Hematopoietic multipotent progenitor cell treated with erythropoietin and hydrocortisone succinate and interleukin-3 and kit ligand, for 17 days (in vitro differentiated cells): Measurements from ENCODE around the gene TEX35.
"Not testable (repeated sequence)": the region's sequence is repeated elsewhere in the genome, so short reads cannot be mapped to it uniquely, and the experiment has no call there.

Source experiments
- DNase-seq: peaks from one replicate; pipeline ENCODE4 v3.0.0-alpha.2; 2015; ENCODE audit warnings: low spot score

The TEX35 gene

GRCh38 chr1:178541829-178542553 is 29.1 kb downstream of the TEX35 start:
- no peak for DNase-seq

GRCh38 chr1:178542554-178543289 is 29.8 kb downstream of the TEX35 start:
- peak; percentile 89 for DNase-seq

GRCh38 chr1:178543290-178543607 is 30.3 kb downstream of the TEX35 start:
- no peak for DNase-seq

- DNase-seq: no peak
These were observed 31.6 kb downstream of the TEX35 start for GRCh38 chr1:178544531-178544930.

- DNase-seq: no peak
These were observed 35.2 kb downstream of the TEX35 start for GRCh38 chr1:178548108-178548507.

- DNase-seq: no peak
These were observed 38.4 kb downstream of the TEX35 start for GRCh38 chr1:178551307-178551706.

- DNase-seq: no peak
These were observed 39.0 kb downstream of the TEX35 start for GRCh38 chr1:178551940-178552339.

- no peak for DNase-seq
These were observed 39.9 kb downstream of the TEX35 start for GRCh38 chr1:178552856-178553255.

- DNase-seq: not testable (repeated sequence)
These were observed 41.4 kb downstream of the TEX35 start for GRCh38 chr1:178554351-178554750.

GRCh38 chr1:178555613-178556012 is 42.7 kb downstream of the TEX35 start:
- DNase-seq: not testable (repeated sequence)

GRCh38 chr1:178558816-178559215 is 45.9 kb downstream of the TEX35 start:
- DNase-seq: not testable (repeated sequence)

- DNase-seq: no peak
These were observed 48.0 kb downstream of the TEX35 start for GRCh38 chr1:178560871-178561376.

GRCh38 chr1:178563099-178563820 is 50.4 kb downstream of the TEX35 start:
- DNase-seq: no peak

GRCh38 chr1:178564086-178564782 is 51.3 kb downstream of the TEX35 start:
- DNase-seq: no peak

- no peak for DNase-seq
These were observed 51.9 kb downstream of the TEX35 start for GRCh38 chr1:178564783-178565180.

- DNase-seq: no peak
These were observed 52.7 kb downstream of the TEX35 start for GRCh38 chr1:178565586-178565985.

- DNase-seq: no peak
These were observed 53.3 kb downstream of the TEX35 start for GRCh38 chr1:178566187-178566586.

- no peak for DNase-seq
These were observed 58.9 kb downstream of the TEX35 start for GRCh38 chr1:178571807-178572206.
